Hypothalamus (tissue), 51 donors: Measurements from ENCODE around the gene MAML3.

Experiments used
- DNase-seq, 51 donors: peaks; one replicate each; lab custom pipeline; 2025; lab: John Stamatoyannopoulos, UW

The MAML3 gene

DNA sequence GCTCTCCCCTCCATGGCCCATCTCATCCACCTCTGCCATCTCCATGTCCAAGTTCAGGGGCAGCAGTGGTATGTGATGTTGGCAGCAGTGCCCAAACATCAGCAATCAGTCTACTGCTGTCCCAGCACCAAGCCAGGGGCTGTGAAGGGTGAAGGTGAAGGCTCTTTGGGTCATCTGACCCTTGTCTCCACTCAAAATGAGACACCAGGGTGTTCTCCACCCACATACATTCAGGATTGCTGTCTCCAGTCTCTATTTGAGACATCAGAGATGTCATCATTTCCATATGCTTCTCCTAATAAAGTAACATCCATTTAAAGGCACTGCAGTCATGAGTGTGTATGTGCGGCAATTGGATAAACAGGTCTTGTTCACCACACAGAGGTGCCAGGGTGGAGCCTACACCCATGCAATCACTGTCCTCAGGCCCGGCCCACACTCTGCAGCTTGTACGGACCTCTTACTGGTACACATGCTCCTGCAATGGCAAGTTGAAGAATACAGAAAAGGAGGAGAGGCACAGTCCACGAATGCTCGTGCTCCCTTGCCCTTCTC is 22.2 kb downstream of the MAML3 start:
- no peak for DNase-seq

DNA sequence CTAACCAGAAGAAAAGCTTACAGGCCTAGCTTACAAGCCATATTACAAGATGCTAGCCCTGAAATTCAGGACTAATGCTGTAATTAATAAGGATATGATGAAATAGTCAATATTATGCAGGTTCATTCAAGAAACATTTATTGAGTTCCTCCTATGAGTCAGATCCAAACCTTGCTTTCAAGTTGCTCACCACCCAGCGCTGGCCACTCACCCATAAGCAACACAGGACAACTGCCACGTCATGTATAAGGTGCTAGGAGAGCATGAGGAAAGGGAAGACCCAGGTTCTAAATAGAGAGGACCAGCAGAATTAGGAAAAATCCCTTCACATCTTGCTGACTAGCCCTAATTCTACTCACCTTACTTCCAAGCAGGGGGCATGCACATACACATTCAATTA is 23.3 kb downstream of the MAML3 start:
- no peak for DNase-seq

DNA sequence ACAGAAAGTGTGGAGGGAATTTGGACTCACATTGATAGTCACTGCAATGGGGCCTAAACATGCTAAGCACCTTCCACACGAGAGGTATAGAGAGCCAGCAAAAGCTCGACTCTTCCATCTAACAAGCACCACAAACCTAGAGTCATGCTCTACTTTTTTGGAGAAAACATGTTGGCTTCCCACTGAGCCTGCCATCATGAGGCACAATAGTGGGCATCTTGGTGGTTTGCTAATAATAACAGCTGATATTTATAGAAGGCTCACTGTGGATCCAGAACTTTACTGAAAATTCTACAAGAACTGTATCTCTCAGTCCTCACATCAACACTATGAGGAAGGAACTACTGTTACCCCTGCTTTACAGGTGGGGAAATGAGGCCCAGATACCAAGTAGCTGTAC is 26.6 kb downstream of the MAML3 start:
- DNase-seq = no peak

DNA sequence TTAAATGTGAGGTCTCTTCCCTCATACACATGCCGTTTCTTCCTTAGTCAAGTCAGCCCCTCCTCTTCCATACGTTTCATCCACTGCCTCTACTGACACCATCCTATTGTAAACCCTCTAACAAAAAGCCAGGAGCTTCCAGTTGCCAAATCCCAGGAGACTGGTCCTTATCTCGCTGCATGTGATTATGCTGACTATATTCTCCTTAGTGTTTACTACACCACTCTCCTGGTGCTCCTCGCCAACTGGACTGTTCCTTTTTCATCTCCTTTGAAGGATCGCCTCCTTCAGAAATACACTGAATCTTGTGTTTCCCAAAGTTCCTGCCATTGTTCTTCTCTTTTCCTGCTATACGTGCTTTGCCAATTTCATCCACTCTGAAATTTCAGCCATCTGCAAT is 27.7 kb downstream of the MAML3 start:
- DNase-seq = no peak

DNA sequence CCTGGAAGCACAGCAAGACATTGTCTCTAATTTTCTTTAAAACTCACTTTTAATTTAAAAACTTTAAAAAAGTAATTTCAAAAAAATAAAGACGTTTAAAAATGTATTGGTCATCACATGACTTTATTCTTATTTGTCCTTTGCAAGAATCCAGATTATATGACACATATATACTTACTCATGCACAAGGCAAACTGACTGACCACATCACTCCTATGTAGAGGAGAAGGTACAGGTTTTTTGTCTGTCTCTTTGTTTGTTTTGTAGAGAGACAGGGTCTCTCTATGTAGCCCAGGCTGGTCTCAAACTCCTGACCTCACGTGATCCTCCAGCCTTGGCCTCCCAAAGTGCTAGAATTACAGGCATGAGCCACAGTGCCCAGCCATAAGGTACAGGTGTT is 28.6 kb downstream of the MAML3 start:
- no peak for DNase-seq

DNA sequence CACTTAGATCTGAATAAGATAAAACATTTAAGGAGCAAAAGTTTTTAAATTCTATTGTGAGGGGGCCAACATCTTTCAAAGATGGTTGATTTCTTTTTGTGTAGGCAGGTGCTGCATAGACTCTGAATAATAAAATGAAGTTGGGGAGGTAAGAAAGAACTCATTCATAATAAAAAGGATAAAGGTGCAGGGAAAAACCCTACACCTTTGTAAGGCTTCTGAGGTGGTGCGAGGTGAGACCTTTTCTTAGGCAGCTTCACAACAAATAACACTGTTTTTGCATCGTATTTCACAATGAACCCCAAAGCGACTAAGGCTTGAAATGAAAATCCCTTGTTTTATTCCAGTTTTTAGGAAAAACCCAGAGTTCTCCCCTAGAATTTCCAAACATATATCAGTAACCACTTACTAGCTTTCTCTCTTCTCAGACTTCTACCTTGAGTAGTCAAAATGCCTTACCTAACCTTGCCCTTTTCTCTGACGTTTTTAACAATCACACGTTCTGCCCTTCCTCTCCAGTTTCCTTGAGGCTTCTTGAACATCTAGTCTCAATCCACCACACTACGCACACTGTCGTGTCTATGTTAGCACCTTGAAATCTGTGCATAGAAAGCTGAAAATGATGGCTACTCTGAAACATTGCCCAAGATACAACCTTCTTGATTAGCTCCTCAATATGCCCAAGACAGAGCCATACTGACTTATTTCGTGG is 30.2 kb downstream of the MAML3 start:
- no peak for DNase-seq

DNA sequence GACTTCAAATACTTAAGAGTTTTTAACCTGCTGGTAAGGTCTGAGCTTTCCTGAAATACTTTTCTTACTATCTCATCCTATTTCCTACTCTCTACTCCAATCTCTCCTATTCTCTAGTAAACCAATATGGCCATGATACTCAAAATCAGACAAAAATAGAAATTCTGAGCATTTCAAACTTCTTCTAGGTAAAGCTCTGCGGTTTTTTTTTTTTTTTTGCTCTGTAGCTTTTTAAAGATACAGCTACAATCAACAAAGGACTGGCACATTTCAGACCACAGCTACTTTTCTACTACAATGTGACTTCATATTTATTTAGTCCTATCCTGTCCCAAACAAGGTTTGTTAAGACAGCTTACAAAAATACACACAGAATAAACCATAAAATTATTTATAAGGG is 31.1 kb downstream of the MAML3 start:
- DNase-seq = no peak

DNA sequence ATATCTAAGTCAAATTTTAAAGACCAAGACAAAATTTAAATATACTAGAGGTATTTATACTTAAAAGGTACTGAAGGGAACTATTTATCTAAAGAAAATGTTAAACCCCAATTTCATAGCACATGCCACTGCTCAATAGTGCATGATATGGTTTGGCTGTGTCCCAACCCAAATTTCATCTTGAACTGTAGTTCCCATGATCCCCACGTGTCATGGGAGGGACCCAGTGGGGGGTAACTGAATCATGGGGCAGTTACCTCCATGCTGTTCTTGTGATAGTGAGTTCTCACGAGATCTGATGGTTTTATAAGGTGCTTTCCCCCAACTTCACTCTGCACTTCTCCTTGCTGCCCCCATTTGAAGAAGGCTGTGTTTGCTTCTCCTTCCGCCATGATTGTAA is 32.3 kb downstream of the MAML3 start:
- DNase-seq = no peak

DNA sequence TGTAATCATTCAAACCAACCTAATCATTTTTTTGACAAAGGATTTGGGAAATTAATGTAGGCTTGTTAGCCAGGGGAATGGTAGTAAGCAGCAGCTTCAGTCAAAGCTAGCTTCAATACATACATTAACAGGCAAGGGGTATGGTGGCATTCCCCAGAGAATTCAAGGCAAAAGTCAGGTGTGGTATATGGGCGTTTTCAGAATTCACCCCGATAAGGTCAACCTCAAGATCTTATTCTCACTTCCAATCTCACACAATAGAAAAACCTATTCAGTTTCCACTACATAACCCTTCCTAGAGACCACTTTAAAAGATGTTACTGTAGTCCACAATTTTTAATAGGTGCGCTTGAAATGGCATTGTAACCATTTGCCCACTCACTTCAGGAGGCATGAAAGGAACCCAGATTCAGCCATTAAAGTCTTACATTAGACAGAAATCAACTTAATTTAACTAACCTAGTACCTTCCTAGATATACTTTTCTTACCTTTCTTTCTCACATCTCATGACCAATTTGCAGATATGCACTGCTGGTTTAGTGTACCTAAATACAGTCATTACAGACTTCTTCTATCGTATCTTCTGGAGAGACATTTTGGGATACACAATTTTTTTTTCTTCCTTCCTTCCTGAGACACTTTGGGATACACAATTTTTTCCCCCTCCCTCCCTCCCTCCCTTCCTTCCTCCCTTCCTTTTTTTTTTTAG is 34.9 kb downstream of the MAML3 start:
- DNase-seq = no peak

DNA sequence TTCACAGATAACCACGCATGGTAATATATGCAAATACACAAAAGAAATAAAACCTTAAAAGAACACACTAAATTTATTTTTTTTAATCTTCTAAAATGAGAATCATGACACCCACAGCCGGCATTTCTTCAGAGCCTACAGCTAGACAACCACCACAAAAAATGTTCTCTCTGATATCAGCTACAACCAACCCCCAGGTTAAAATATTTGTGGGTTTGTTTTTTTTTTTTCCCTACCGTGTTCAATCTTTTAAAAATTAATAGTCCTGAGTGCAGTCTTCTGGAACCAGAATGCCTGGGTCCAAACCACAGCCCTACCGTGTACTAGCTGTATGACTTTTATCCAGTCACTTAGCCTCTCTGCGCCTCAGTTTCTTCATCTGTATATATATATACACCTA is 36.0 kb downstream of the MAML3 start:
- DNase-seq = no peak

DNA sequence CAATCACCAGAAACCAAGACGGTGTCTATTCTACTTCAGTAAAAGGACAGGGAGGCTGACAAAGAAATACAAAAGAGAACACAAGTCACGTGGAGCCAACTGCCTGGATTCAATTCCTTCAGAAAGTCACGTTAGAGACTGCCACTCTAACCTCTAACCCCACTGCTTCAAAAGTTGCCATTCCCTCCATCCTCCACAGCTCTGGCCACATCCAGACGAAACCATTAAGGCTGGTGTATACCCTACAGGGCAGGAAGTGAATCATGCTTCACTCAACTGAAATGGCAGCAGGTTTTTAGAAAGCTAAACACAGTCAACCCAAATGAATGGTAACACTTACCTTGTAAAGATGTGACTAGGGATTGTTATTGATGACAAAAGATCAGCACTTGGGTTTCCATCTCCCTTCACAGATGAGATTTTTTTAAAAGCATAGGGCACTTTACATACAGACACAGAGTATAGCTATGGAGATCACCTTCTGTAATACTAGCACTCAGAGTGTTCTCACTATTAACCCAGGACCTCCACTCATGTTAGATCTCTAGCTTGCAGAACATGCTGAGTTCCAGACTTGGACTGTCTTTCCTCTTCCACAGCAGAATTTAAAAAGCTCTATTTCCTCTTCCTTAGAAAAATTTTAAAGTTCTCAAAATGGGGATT is 37.4 kb downstream of the MAML3 start:
- DNase-seq = no peak

DNA sequence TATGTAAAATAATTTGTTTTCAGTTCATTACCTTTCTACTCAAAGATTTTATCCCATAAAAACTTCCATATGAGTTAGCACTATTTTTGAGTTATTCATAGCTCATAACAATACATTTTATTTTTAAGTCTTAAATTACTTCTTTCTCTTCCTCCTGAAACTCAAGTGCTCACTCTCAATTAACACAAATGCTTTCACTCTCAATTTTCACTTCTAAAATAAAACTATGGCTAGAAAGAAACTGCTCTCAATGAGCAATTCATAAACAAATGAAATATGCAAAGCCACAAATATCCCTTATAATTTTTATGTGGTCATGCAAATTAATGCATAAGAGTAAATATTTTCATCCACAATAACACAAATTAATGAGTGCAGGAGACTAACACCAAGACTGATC is 38.8 kb downstream of the MAML3 start:
- DNase-seq = no peak

DNA sequence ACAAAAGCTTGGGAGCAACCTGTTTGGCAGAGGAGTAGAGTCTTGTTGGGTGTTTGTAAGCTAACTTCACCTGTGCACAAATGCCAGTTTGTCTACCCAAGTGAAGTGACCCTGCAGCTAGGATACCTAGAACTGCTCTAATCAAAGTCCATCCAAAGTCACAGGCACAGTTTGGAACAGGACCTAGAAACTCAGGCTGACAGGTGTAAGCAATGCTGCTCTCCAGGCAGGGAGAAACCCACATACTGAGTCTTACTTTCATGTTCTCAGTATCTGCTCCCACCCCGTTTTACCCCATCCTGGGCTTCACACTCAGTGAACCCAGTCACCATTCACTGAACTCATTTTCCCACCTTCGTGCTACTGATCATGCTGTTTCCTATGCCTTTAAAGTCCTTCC is 40.3 kb downstream of the MAML3 start:
- DNase-seq = no peak

DNA sequence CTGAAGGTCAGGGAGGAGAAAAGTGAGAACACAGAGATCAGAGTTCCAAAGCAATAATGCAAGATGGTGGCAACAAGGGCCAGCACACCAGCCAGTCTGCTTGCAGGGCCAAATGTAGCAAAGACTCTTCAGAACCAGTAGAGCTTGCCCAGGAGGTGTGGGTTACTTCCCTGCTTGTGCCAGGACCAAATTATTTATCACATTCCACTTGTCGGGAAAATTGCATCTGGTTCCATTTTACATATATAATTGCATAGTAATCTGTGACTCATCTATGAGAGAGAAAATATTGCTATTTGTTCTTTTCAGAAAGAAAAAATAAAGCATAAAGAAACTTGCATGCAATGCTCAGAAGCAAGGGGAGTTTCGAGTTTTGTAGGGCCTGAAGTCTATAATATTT is 41.4 kb downstream of the MAML3 start:
- DNase-seq = no peak

DNA sequence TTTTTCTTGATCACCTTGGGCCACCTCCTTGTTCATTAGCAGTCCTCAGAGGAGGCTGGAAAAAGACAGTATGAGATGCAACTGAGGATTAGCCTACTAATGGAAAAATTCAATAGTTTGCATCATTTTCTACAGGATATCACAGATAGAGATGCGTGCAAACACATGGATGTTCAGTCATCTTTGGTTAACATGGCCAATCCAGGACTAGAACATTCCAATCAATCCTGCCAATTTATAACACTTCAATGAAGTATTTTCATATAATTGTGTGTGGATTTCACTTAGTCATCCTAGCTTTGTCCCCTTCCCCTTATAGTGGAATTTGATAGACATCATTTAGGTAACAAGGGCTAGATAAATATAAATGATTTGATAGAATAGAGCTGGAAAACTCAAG is 42.7 kb downstream of the MAML3 start:
- no peak for DNase-seq

DNA sequence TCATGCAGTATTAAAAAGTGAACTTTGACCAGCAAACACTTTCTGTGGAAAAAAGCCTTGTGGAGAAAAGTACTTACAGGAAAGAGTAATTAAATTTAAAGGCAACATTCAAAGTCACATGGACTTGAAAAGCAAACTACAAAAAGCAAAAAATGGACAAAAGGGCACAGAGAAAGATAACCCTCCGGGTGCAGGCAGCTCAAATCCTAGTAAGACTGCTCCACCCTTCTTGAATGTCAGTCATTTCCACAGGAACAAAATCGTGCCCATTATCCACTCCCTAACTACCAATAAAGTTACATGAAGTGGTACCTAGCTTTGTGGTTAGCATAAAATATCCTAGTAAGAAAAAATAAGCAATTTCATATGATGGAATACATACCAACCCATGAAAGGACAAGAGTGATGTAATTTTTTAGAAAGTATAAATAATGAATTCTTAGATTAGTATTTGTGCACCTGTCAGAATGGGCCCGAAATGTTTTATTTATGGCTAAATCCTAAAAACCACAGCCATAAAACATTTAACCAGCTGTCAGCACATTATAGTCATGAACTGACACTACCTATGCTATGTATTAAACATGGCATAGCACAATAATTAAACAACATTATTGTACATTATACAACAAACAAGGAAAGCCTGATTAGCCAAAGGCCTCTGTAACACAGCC is 43.3 kb downstream of the MAML3 start:
- DNase-seq = no peak

DNA sequence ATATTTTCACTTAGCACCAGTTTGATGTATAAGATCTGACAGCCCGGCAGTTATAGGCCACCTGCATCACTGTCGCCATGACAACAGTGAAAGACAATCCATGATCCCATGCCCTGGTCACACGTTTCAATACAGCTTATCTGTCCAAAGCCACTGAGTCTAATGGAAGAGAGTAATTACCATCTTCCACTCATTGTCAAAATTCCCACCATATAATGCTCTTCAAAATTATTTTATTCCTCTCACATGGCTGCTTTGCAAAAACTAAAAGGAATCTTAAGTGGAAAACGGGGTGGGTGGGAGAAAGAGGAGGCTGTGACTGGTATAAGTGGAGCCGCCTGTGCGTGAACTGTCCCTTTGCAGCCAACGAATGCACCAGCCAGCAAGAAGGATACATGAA is 44.2 kb downstream of the MAML3 start:
- DNase-seq = no peak

DNA sequence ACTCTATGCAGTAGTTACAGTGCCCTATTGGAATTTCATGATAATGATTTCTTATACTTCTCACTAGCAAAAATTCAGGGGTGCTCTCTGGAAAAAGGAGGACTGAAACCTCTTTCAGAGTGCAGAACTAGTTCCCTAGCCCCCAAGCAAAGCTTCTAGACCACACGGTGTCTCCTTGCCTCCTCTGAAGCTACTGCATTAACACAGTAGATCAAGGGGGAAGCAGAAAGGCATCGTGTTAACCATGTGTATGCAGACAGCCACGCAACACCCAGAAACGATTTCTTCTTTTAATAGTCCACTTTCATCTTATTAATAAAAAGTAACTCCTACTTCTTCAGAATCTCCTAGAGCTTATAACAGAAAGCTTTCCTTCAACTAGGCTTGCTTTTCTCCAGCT is 44.7 kb downstream of the MAML3 start:
- DNase-seq = no peak

DNA sequence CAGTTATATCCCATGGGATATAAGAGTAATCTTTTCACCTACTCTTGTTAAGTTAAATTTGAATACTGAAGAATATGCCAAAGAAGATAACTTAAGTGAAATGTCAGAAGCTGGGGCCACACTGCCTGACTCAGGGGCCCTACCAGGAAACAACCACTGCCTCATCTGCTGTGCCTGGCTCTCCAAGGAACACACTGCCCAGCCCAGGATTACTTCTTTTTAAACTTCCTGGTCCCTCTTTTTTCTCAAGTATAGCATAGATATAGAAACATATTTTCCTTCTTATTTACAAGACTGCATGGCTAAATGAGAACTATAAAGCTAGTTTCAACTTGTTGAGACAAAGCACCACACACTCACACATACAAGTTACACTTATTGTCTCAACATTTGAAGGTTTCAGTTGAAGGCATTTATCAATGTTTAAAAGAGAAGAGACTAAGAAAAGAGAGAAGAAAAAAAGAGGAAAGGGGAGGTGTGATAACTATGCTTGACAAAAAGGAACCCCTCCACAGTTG is 45.2 kb downstream of the MAML3 start:
- DNase-seq = no peak

DNA sequence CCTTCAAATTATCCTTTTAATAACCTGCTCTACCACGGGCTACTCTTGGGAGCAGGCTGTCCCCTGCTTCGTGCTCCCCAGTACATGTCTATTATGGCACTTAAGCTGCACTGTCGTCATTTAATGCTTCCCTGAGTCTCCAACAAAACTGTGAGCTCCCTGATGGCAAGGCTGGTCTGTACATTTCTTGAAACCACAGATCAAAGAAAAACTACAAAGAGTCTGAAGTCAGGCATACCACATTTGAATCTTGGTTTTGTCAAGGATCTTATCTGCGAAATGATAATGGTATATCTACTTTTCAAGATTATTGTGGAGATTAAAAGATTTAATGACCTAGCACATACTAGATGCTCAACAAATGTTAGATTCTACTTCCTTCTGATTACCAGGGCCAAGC is 45.7 kb downstream of the MAML3 start:
- no peak for DNase-seq

DNA sequence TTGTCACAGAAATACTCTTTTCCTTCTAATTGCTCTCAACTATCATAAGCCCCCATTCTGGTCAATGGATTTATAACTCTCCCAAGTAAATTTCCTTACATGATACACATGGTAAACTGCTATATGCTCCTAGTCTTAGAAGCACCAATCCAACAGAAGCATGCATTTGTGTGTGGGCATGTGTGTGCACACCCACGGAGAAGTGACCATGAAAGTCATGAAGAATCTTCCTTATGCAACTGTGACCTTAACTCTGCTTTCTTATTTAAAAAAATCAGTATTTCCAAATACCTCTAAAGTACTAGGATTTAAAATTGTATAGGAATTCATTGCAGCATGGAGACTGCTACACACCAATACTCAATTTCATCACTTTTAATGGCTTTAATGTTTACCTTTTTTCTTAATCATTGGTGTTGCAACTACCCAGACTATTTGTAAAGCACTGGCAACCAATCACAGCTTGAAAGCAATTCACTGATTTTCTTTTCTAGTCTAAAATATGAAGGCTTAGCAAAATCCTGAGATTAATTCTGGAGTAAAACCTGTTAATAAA is 47.6 kb downstream of the MAML3 start:
- no peak for DNase-seq
